Measurements from ENCODE around the gene LRCH1.
"Not testable (repeated sequence)": the region's sequence is repeated elsewhere in the genome, so short reads cannot be mapped to it uniquely, and the experiment has no call there.

The LRCH1 gene

GRCh38 chr13:46751811-46752635, 199.1 kb downstream of the LRCH1 start:
- peak; percentile 5 to 11 for DNase-seq
- TF ChIP-seq POLR2A (IDR thresholded peaks at IDR 0.05; ENCODE audit: low read length) (no peak), GATA1 (IDR thresholded peaks at IDR 0.05; ENCODE audit: low read depth, low read length) (no peak)

- no peak for TF ChIP-seq POLR2A (IDR thresholded peaks at IDR 0.05; ENCODE audit: low read length)
- TF ChIP-seq GATA1 (IDR thresholded peaks at IDR 0.05; ENCODE audit: low read depth, low read length) = no peak
These were observed 200.2 kb downstream of the LRCH1 start for GRCh38 chr13:46753137-46753536.

GRCh38 chr13:46753917-46754316, 200.9 kb downstream of the LRCH1 start:
- TF ChIP-seq GATA1 (IDR thresholded peaks at IDR 0.05; ENCODE audit: low read depth, low read length) (no peak), POLR2A (IDR thresholded peaks at IDR 0.05; ENCODE audit: low read length) (no peak)

More at GRCh38 chr13:46753137-46753536, 200.2 kb downstream of the LRCH1 start:
- no peak for DNase-seq

GRCh38 chr13:46754812-46755211, 201.8 kb downstream of the LRCH1 start:
- no peak for DNase-seq
- TF ChIP-seq POLR2A (IDR thresholded peaks at IDR 0.05; ENCODE audit: low read length) (no peak), GATA1 (IDR thresholded peaks at IDR 0.05; ENCODE audit: low read depth, low read length) (no peak)

More at GRCh38 chr13:46753917-46754316, 200.9 kb downstream of the LRCH1 start:
- DNase-seq = no peak

- DNase-seq = not testable (repeated sequence)
These were observed 202.5 kb downstream of the LRCH1 start for GRCh38 chr13:46755508-46755907.

GRCh38 chr13:46756977-46757376, 204.0 kb downstream of the LRCH1 start:
- TF ChIP-seq POLR2A (IDR thresholded peaks at IDR 0.05; ENCODE audit: low read length) (no peak), GATA1 (IDR thresholded peaks at IDR 0.05; ENCODE audit: low read depth, low read length) (no peak)
- no peak for DNase-seq

- no peak for DNase-seq
- TF ChIP-seq GATA1 (IDR thresholded peaks at IDR 0.05; ENCODE audit: low read depth, low read length) (no peak), POLR2A (IDR thresholded peaks at IDR 0.05; ENCODE audit: low read length) (no peak)
These were observed 204.7 kb downstream of the LRCH1 start for GRCh38 chr13:46757640-46758039.

- DNase-seq = no peak
- no peak for TF ChIP-seq POLR2A (IDR thresholded peaks at IDR 0.05; ENCODE audit: low read length)
- TF ChIP-seq GATA1 (IDR thresholded peaks at IDR 0.05; ENCODE audit: low read depth, low read length) = no peak
These were observed 206.9 kb downstream of the LRCH1 start for GRCh38 chr13:46759846-46760245.

GRCh38 chr13:46761174-46761573, 208.2 kb downstream of the LRCH1 start:
- DNase-seq = no peak
- no peak for TF ChIP-seq POLR2A (IDR thresholded peaks at IDR 0.05; ENCODE audit: low read length)
- TF ChIP-seq GATA1 (IDR thresholded peaks at IDR 0.05; ENCODE audit: low read depth, low read length) = no peak

- no peak for DNase-seq
- TF ChIP-seq GATA1 (IDR thresholded peaks at IDR 0.05; ENCODE audit: low read depth, low read length) = no peak
- no peak for TF ChIP-seq POLR2A (IDR thresholded peaks at IDR 0.05; ENCODE audit: low read length)
These were observed 208.9 kb downstream of the LRCH1 start for GRCh38 chr13:46761866-46762265.

GRCh38 chr13:46769925-46770324, 217.0 kb downstream of the LRCH1 start:
- DNase-seq = not testable (repeated sequence)

- TF ChIP-seq GATA1 (IDR thresholded peaks at IDR 0.05; ENCODE audit: low read depth, low read length) (no peak), POLR2A (IDR thresholded peaks at IDR 0.05; ENCODE audit: low read length) (no peak)
These were observed 218.7 kb downstream of the LRCH1 start for GRCh38 chr13:46771693-46772092.

GRCh38 chr13:46773541-46773940, 220.6 kb downstream of the LRCH1 start:
- DNase-seq = no peak
- TF ChIP-seq GATA1 (IDR thresholded peaks at IDR 0.05; ENCODE audit: low read depth, low read length) (no peak), POLR2A (IDR thresholded peaks at IDR 0.05; ENCODE audit: low read length) (no peak)

More at GRCh38 chr13:46771693-46772092, 218.7 kb downstream of the LRCH1 start:
- no peak for DNase-seq

- TF ChIP-seq POLR2A (IDR thresholded peaks at IDR 0.05; ENCODE audit: low read length) = no peak
- no peak for TF ChIP-seq GATA1 (IDR thresholded peaks at IDR 0.05; ENCODE audit: low read depth, low read length)
- DNase-seq = no peak
These were observed 222.6 kb downstream of the LRCH1 start for GRCh38 chr13:46775385-46776107.

- no peak for DNase-seq
- TF ChIP-seq GATA1 (IDR thresholded peaks at IDR 0.05; ENCODE audit: low read depth, low read length) = no peak
- no peak for TF ChIP-seq POLR2A (IDR thresholded peaks at IDR 0.05; ENCODE audit: low read length)
These were observed 225.1 kb downstream of the LRCH1 start for GRCh38 chr13:46778095-46778494.

All from erythroblast (primary cell).